Ecto neural progenitor cell (in vitro differentiated cells): ENCODE measurements around the gene COL18A1.

ENCODE experiments used
- DNase-seq: peaks from one replicate; pipeline ENCODE4 v3.0.0-alpha.2; 2018; ENCODE audit warnings: low spot score

The COL18A1 gene

GRCh38 chr21:45546636-45547544 is 141.9 kb downstream of the COL18A1 start:
- DNase-seq: no peak

GRCh38 chr21:45547545-45547900 is 142.6 kb downstream of the COL18A1 start:
- DNase-seq: no peak

GRCh38 chr21:45548711-45549491 is 143.9 kb downstream of the COL18A1 start:
- DNase-seq: no peak

GRCh38 chr21:45549626-45550463 is 144.9 kb downstream of the COL18A1 start:
- no peak for DNase-seq

- no peak for DNase-seq
These were observed 145.7 kb downstream of the COL18A1 start for GRCh38 chr21:45550522-45551210.

- DNase-seq: no peak
These were observed 146.4 kb downstream of the COL18A1 start for GRCh38 chr21:45551316-45551715.

- no peak for DNase-seq
These were observed 147.1 kb downstream of the COL18A1 start for GRCh38 chr21:45551783-45552695.

GRCh38 chr21:45552696-45553391 is 147.9 kb downstream of the COL18A1 start:
- DNase-seq: no peak

GRCh38 chr21:45554477-45555175 is 149.7 kb downstream of the COL18A1 start:
- DNase-seq: peak; percentile 90

GRCh38 chr21:45555251-45555556 is 150.2 kb downstream of the COL18A1 start:
- DNase-seq: no peak

- DNase-seq: peak; percentile 91
These were observed 150.8 kb downstream of the COL18A1 start for GRCh38 chr21:45555557-45556301.

- DNase-seq: no peak
These were observed 151.3 kb downstream of the COL18A1 start for GRCh38 chr21:45556302-45556644.

GRCh38 chr21:45556645-45557615 is 152.0 kb downstream of the COL18A1 start:
- DNase-seq: no peak

- DNase-seq: no peak
These were observed 152.7 kb downstream of the COL18A1 start for GRCh38 chr21:45557616-45558043.

GRCh38 chr21:45558044-45558721 is 153.2 kb downstream of the COL18A1 start:
- DNase-seq: no peak

GRCh38 chr21:45559216-45560105 is 154.5 kb downstream of the COL18A1 start:
- no peak for DNase-seq
